Neural progenitor cell (in vitro differentiated cells): ENCODE data around the gene ZDHHC13. TPM values are rescaled to one million over a fixed set of nuclear protein-coding genes. Genes with fewer than 3 reads are reported as not detected.
A peak's percentile ranks its signal among the peaks of the same experiment; 100 is the strongest.

Experiments used
- DNase-seq: peaks from one replicate; pipeline ENCODE4 v3.0.0-alpha.2; 2016; ENCODE audit warnings: low spot score
- H2AFZ ChIP-seq: fragments of 200-600 bp; sonication (generic); replicated peaks from 2 replicates; pipeline ENCODE4 v1.6.1; 2016; ENCODE audit warnings: antibody characterized with exemption
- H3F3A ChIP-seq: fragments of 200-600 bp; sonication (generic); 2 replicates; pipeline ENCODE4 v1.6.1; 2016; ENCODE audit warnings: antibody characterized with exemption, low read depth
- H3K27ac ChIP-seq: fragments of 200-600 bp; sonication (generic); 2 replicates; pipeline ENCODE4 v1.5.1; 2016; ENCODE audit warnings: mild to moderate bottlenecking
- H3K27me3 ChIP-seq: fragments of 200-600 bp; sonication (generic); 2 replicates; pipeline ENCODE4 v1.6.1; 2016; ENCODE audit warnings: mild to moderate bottlenecking, moderate library complexity
- H3K36me3 ChIP-seq: fragments of 200-600 bp; sonication (generic); 2 replicates; pipeline ENCODE4 v1.5.1; 2016
- H3K4me1 ChIP-seq: fragments of 200-600 bp; sonication (generic); 2 replicates; pipeline ENCODE4 v1.6.1; 2016; ENCODE audit warnings: mixed run types
- H3K4me2 ChIP-seq: fragments of 200-600 bp; sonication (generic); 2 replicates; pipeline ENCODE4 v1.6.1; 2016
- H3K4me3 ChIP-seq: fragments of 200-600 bp; sonication (generic); 2 replicates; pipeline ENCODE4 v1.5.1; 2016
- H3K79me2 ChIP-seq: fragments of 200-600 bp; sonication (generic); 2 replicates; pipeline ENCODE4 v1.6.1; 2016; ENCODE audit warnings: low read depth
- H3K9ac ChIP-seq: fragments of 200-600 bp; sonication (generic); 2 replicates; pipeline ENCODE4 v1.6.1; 2016
- H3K9me3 ChIP-seq: fragments of 200-600 bp; sonication (generic); 2 replicates; pipeline ENCODE4 v1.5.1; 2016; ENCODE audit warnings: low read depth
- H4K20me1 ChIP-seq: fragments of 200-600 bp; sonication (generic); 2 replicates; pipeline ENCODE4 v1.6.1; 2016; ENCODE audit warnings: low read depth
- H3K27ac Mint-ChIP-seq: 3 replicates; pipeline ENCODE4 v1.8.0; 2021; ENCODE audit warnings: mixed read lengths
- H3K27me3 Mint-ChIP-seq: 2 replicates; pipeline ENCODE4 v1.8.0; 2022; ENCODE audit warnings: low read depth, mild to moderate bottlenecking, inconsistent platforms, moderate library complexity, mixed read lengths; ENCODE audit not compliant: insufficient read depth
- H3K36me3 Mint-ChIP-seq: 3 replicates; pipeline ENCODE4 v1.8.0; 2021; ENCODE audit warnings: mixed read lengths
- H3K4me1 Mint-ChIP-seq: 3 replicates; pipeline ENCODE4 v1.8.0; 2021; ENCODE audit warnings: mixed read lengths
- H3K4me3 Mint-ChIP-seq: 3 replicates; pipeline ENCODE4 v1.8.0; 2021; ENCODE audit warnings: mild to moderate bottlenecking, moderate library complexity, mixed read lengths
- H3K9me3 Mint-ChIP-seq: 3 replicates; pipeline ENCODE4 v1.8.0; 2020; ENCODE audit warnings: mixed read lengths
- CTCF ChIP-seq: fragments of 200-600 bp; sonication (generic); IDR thresholded peaks from 2 replicates; pipeline ENCODE4 v1.5.1; 2017; ENCODE audit warnings: antibody characterized with exemption, mild to moderate bottlenecking
- EZH2 ChIP-seq: fragments of 200-600 bp; sonication (generic); IDR thresholded peaks from 2 replicates; pipeline ENCODE4 v1.6.1; 2017; ENCODE audit warnings: antibody characterized with exemption, mild to moderate bottlenecking, moderate library complexity
- EZH2phosphoT487 ChIP-seq: fragments of 200-600 bp; sonication (generic); IDR thresholded peaks from 2 replicates; pipeline ENCODE4 v1.6.1; 2017; ENCODE audit warnings: antibody characterized with exemption
- total RNA-seq: library from RNA; depleted of rRNA; stranded (reverse); fragments of >200 nt; gene quantifications from 2 replicates; pipeline ENCODE4 v1.2.3, GENCODE V29; 2015; ENCODE audit warnings: low replicate concordance

The ZDHHC13 gene
- total RNA-seq, 1 donor from 2014 or later: 43.4 TPM

DNA sequence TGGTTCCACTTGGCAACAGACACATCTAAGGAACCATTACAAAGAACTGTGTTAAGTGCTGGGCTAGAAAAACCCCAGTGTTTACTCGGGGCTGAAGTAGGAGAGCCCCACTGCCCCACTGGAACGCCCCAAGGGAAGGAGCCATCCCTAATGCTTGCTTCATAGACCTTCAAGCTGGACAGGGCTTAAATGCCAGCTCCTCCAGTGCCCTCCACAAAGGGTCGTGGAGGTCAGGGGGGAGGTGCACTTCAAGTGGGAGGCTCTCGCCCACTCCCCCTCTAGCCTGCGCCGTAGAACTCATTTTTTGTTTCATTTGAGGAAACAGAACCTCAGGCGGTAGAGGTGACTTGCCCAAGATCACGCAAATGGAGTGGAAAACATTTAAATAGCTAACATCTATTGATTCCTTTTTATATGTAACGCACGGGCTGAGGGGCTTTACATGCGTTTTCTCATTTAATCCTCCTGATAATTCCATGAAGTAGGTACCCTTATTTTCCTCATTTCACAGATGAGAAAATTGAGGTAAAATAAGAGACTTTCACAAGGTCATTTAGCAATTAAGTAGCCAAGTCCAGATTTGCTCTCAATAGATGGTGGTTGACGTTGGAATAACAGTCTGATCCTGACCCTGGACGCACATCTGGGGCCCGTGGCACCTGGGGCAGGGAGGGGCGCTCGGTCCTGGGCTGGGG, 545 bp upstream of the ZDHHC13 start:
- peaks cover 4% of the 10 kb centered on the region for H3K27me3 ChIP-seq
- H3K9ac ChIP-seq: no peak overlapping the region
- H3K4me1 ChIP-seq: peaks cover 6% of the 10 kb centered on the region
- Mint-ChIP-seq H3K9me3 (no peaks in the 10 kb centered on the region), H3K4me3 (peak overlapping the region; percentile 94), H3K36me3 (peaks cover 7% of the 10 kb centered on the region), H3K4me1 (peaks cover 16% of the 10 kb centered on the region), H3K27me3 (peaks cover 3% of the 10 kb centered on the region), H3K27ac (no peak overlapping the region)
- H3K4me2 ChIP-seq: peak overlapping the region; percentile 80
- H3K4me3 ChIP-seq: peak overlapping the region; percentile 68
- peak; percentile 11 for DNase-seq
- H3K9me3 ChIP-seq: no peaks in the 10 kb centered on the region
- H2AFZ ChIP-seq: peak overlapping the region; percentile 83
- peaks cover 18% of the 10 kb centered on the region for H4K20me1 ChIP-seq
- no peaks in the 10 kb centered on the region for H3K36me3 ChIP-seq
- peaks cover 28% of the 10 kb centered on the region for H3K79me2 ChIP-seq
- TF ChIP-seq EZH2phosphoT487 (no peak), EZH2 (no peak), CTCF (no peak)
- peaks cover 9% of the 10 kb centered on the region for H3F3A ChIP-seq
- H3K27ac ChIP-seq: no peak overlapping the region

DNA sequence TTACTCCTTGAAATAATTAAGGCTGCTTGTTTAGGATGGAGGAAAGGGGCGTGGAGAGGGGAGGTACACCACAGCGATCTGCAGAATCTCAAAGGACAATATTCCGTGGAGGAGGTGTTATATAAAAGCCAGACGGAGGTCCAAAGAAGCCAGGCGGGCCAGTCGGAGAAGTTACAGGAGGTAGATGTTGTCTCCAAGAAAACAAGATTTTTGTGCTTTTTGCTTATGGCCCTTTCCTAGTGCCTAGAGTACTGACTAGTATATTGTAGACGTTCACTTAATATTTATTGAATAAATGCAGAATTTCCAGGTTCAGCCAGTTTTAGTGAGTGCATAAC, 761 bp downstream of the ZDHHC13 start:
- DNase-seq: no peak
- Mint-ChIP-seq H3K27me3 (peaks cover 3% of the 10 kb centered on the region), H3K36me3 (peaks cover 7% of the 10 kb centered on the region), H3K4me3 (peak overlapping the region; percentile 94), H3K27ac (no peak overlapping the region), H3K9me3 (no peaks in the 10 kb centered on the region), H3K4me1 (peaks cover 16% of the 10 kb centered on the region)
- Histone ChIP-seq H4K20me1 (peaks cover 18% of the 10 kb centered on the region), H3K9me3 (no peaks in the 10 kb centered on the region), H3K9ac (peak overlapping the region; percentile 42), H3K4me3 (peak overlapping the region; percentile 68), H3K27me3 (peaks cover 4% of the 10 kb centered on the region), H3K27ac (no peak overlapping the region), H3K4me1 (peaks cover 6% of the 10 kb centered on the region), H3K36me3 (no peaks in the 10 kb centered on the region), H3F3A (peaks cover 9% of the 10 kb centered on the region), H2AFZ (peak overlapping the region; percentile 83), H3K4me2 (peak overlapping the region; percentile 80), H3K79me2 (peaks cover 40% of the 10 kb centered on the region)
- TF ChIP-seq CTCF (no peak), EZH2 (no peak), EZH2phosphoT487 (no peak)

DNA sequence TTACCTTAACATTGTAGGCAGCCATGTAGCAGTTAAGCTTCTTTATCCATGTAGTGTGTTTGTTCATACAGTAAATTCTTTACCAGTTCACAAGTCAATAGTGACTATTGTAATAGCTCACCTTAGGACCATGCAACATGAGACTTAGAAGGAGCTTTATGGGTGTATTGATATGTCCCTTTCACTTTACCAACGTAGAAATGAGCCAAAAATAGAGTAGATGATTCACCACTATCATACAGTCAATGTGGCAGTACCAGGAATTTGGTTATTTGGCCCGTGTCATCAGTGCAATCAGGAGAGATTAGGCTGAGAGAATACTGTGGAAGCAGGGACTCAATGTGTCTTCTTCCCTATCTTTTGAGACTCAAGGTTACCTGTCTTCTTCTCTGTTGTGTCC, 4.7 kb downstream of the ZDHHC13 start:
- no peak overlapping the region for H3K27ac ChIP-seq
- H3K4me3 ChIP-seq: no peak overlapping the region
- DNase-seq: no peak
- no peak overlapping the region for H3K4me3 Mint-ChIP-seq
- peaks cover 14% of the 10 kb centered on the region for H3F3A ChIP-seq
- H3K4me2 ChIP-seq: no peak overlapping the region
- H2AFZ ChIP-seq: no peak overlapping the region
- H3K4me1 ChIP-seq: peaks cover 6% of the 10 kb centered on the region
- TF ChIP-seq EZH2phosphoT487 (no peak), CTCF (no peak), EZH2 (no peak)
- no peaks in the 10 kb centered on the region for H3K9me3 ChIP-seq
- no peaks in the 10 kb centered on the region for H3K27me3 ChIP-seq
- peaks cover 2% of the 10 kb centered on the region for H3K27me3 Mint-ChIP-seq
- H3K9me3 Mint-ChIP-seq: no peaks in the 10 kb centered on the region
- no peaks in the 10 kb centered on the region for H3K36me3 ChIP-seq
- peaks cover 14% of the 10 kb centered on the region for H3K4me1 Mint-ChIP-seq
- H3K9ac ChIP-seq: no peak overlapping the region
- peaks cover 54% of the 10 kb centered on the region for H3K79me2 ChIP-seq
- peaks cover 14% of the 10 kb centered on the region for H3K36me3 Mint-ChIP-seq
- no peak overlapping the region for H3K27ac Mint-ChIP-seq
- peaks cover 22% of the 10 kb centered on the region for H4K20me1 ChIP-seq
